H1 (cell line): ENCODE data around the gene SH3RF3. TPM values are rescaled to one million over a fixed set of nuclear protein-coding genes. Genes with fewer than 3 reads are reported as not detected.
A peak's percentile ranks its signal among the peaks of the same experiment; 100 is the strongest.

ENCODE experiments used
- CTCF ChIA-PET: fragments of 300-600 bp; sonication (Branson Sonifier 250); formaldehyde crosslinking; loops from one replicate; lab custom pipeline; 2021; ENCODE audit not compliant: partially characterized antibody; lab: Charles Lee
- POLR2A ChIA-PET: fragments of 300-600 bp; sonication (Branson Sonifier 250); formaldehyde crosslinking; loops from one replicate; lab custom pipeline; 2021; ENCODE audit warnings: inconsistent platforms; ENCODE audit not compliant: partially characterized antibody; lab: Charles Lee
- DNase-seq, 2 experiments: peaks; one replicate each; pipeline versions ENCODE4 v3.0.0 to v3.0.0-alpha.2; 2010 to 2022; ENCODE audit warnings: low spot score in 2 of 2, low read depth in 1 of 2, mixed read lengths in 1 of 2
- FAIRE-seq: peaks from 2 replicates; lab custom pipeline; 2011; peaks lifted over from hg19 to GRCh38; lab: Jason Lieb, UNC
- H2AFZ ChIP-seq: 2 replicates; pipeline ENCODE4 v1.8.1; 2012; ENCODE audit warnings: low read length, inconsistent platforms
- H2AK5ac ChIP-seq: 2 replicates; pipeline ENCODE4 v1.6.1; 2013; ENCODE audit warnings: low read depth, low read length
- H2BK120ac ChIP-seq: replicated peaks from 2 replicates; pipeline ENCODE3; 2013; ENCODE audit warnings: low read depth, low read length, inconsistent platforms
- H2BK12ac ChIP-seq: 2 replicates; pipeline ENCODE4 v1.6.1; 2013; ENCODE audit warnings: low read depth, low read length
- H2BK15ac ChIP-seq: 2 replicates; pipeline ENCODE4 v1.6.1; 2013; ENCODE audit warnings: low read length
- H2BK20ac ChIP-seq: 2 replicates; pipeline ENCODE4 v1.6.1; 2013; ENCODE audit warnings: low read length
- H2BK5ac ChIP-seq: 2 replicates; pipeline ENCODE4 v1.6.1; 2013; ENCODE audit warnings: low read depth, low read length
- H3K14ac ChIP-seq: 2 replicates; pipeline ENCODE4 v1.6.1; 2013; ENCODE audit warnings: inconsistent platforms; ENCODE audit not compliant: insufficient read length
- H3K18ac ChIP-seq: 2 replicates; pipeline ENCODE4 v1.6.1; 2013; ENCODE audit warnings: low read length; ENCODE audit errors: extremely low read depth
- H3K23ac ChIP-seq: 2 replicates; pipeline ENCODE4 v1.6.1; 2013; ENCODE audit warnings: inconsistent platforms; ENCODE audit not compliant: insufficient read length
- H3K23me2 ChIP-seq: 2 replicates; pipeline ENCODE4 v1.6.1; 2013; ENCODE audit warnings: low read depth, low read length
- H3K27ac ChIP-seq: 2 replicates; pipeline ENCODE4 v1.6.1; 2011; ENCODE audit warnings: low read depth, low read length, inconsistent platforms
- H3K27me3 ChIP-seq, 4 experiments: replicated peaks in 1 of 4; 1 replicate in 1 of 4; 2 replicates in 3 of 4; pipeline versions ENCODE4 v1.6.1 to v1.8.1; 2011 to 2013; ENCODE audit warnings: low read length in 3 of 4, mild to moderate bottlenecking in 3 of 4, inconsistent platforms in 2 of 4, mixed read lengths in 2 of 4, moderate library complexity in 1 of 4; ENCODE audit not compliant: control insufficient read depth in 3 of 4, insufficient read depth in 3 of 4; ENCODE audit errors: extremely low read depth in 1 of 4
- H3K36me3 ChIP-seq, 4 experiments: 2 replicates each; pipeline versions ENCODE4 v1.6.1 to v1.8.1; 2011 to 2013; ENCODE audit warnings: mild to moderate bottlenecking in 4 of 4, low read length in 3 of 4, moderate library complexity in 2 of 4, control low read depth in 1 of 4, inconsistent platforms in 1 of 4; ENCODE audit not compliant: insufficient read depth in 4 of 4, control insufficient read depth in 2 of 4
- H3K4ac ChIP-seq: replicated peaks from 2 replicates; pipeline ENCODE3; 2013; ENCODE audit warnings: low read length, low read depth, mixed read lengths, inconsistent platforms; ENCODE audit not compliant: insufficient read length
- H3K4me1 ChIP-seq, 4 experiments: replicated peaks in 1 of 4; 1 replicate in 1 of 4; 2 replicates in 3 of 4; pipeline versions ENCODE4 v1.6.1 to v1.8.1; 2011 to 2013; ENCODE audit warnings: low read length in 3 of 4, inconsistent platforms in 2 of 4, mixed read lengths in 1 of 4; ENCODE audit not compliant: insufficient read depth in 4 of 4, control insufficient read depth in 3 of 4
- H3K4me2 ChIP-seq, 2 experiments: 2 replicates each; pipeline versions ENCODE4 v1.6.1 to v1.8.1; 2011 to 2013; ENCODE audit warnings: low read depth in 2 of 2, low read length in 2 of 2, control low read depth in 1 of 2, inconsistent platforms in 1 of 2, mild to moderate bottlenecking in 1 of 2; ENCODE audit not compliant: insufficient read depth in 1 of 2
- H3K4me3 ChIP-seq, 4 experiments: fragments of 200-600, 300-600 bp in 1 of 4; sonication (generic), shearing (Covaris generic), sonication (Bioruptor Twin) in 1 of 4; 2 replicates each; pipeline versions ENCODE4 v1.5.1 to v1.8.1; 2011 to 2016; ENCODE audit warnings: low read length in 4 of 4, low read depth in 3 of 4, control low read depth in 2 of 4, inconsistent platforms in 2 of 4, mild to moderate bottlenecking in 2 of 4, mixed read lengths in 1 of 4, moderate library complexity in 1 of 4; ENCODE audit not compliant: insufficient read depth in 2 of 4; ENCODE audit errors: extremely low read depth in 1 of 4
- H3K56ac ChIP-seq: replicated peaks from 2 replicates; pipeline ENCODE3; 2013; ENCODE audit warnings: low read depth, mild to moderate bottlenecking, mixed read lengths, low read length, inconsistent platforms; ENCODE audit not compliant: insufficient read length
- H3K79me1 ChIP-seq: 2 replicates; pipeline ENCODE4 v1.6.1; 2013; ENCODE audit warnings: low read depth, low read length, control low read depth
- H3K79me2 ChIP-seq, 2 experiments: 2 replicates each; pipeline versions ENCODE4 v1.6.1 to v1.8.1; 2012 to 2013; ENCODE audit warnings: low read length in 2 of 2, mild to moderate bottlenecking in 2 of 2, inconsistent platforms in 1 of 2; ENCODE audit not compliant: insufficient read depth in 2 of 2, control insufficient read depth in 1 of 2
- H3K9ac ChIP-seq, 4 experiments: replicated peaks in 1 of 4; 1 replicate in 1 of 4; 2 replicates in 3 of 4; pipeline versions ENCODE4 v1.6.1 to v1.8.1; 2011 to 2013; ENCODE audit warnings: low read depth in 3 of 4, low read length in 3 of 4, control low read depth in 2 of 4, mild to moderate bottlenecking in 2 of 4, moderate library complexity in 2 of 4, inconsistent platforms in 1 of 4; ENCODE audit errors: extremely low read depth in 1 of 4
- H3K9me3 ChIP-seq, 2 experiments: 2 replicates each; pipeline versions ENCODE4 v1.6.1 to v1.8.1; 2012 to 2013; ENCODE audit warnings: mild to moderate bottlenecking in 2 of 2, moderate library complexity in 2 of 2, control low read depth in 1 of 2, inconsistent platforms in 1 of 2, low read depth in 1 of 2, low read length in 1 of 2, mixed read lengths in 1 of 2; ENCODE audit not compliant: insufficient read depth in 2 of 2
- H4K20me1 ChIP-seq, 2 experiments: replicated peaks in 1 of 2; 2 replicates each; pipeline versions ENCODE3 to v1.8.1; 2011 to 2013; ENCODE audit warnings: inconsistent platforms in 2 of 2, low read length in 2 of 2, mild to moderate bottlenecking in 1 of 2; ENCODE audit not compliant: insufficient read depth in 2 of 2, control insufficient read depth in 1 of 2
- H4K5ac ChIP-seq: 2 replicates; pipeline ENCODE4 v1.6.1; 2013; ENCODE audit warnings: low read length, low read depth, mixed read lengths, inconsistent platforms; ENCODE audit not compliant: insufficient read length
- H4K8ac ChIP-seq: 2 replicates; pipeline ENCODE4 v1.8.0; 2013; ENCODE audit warnings: mild to moderate bottlenecking, moderate library complexity, low read length, inconsistent platforms; ENCODE audit not compliant: insufficient read depth; ENCODE audit errors: extremely low read depth
- H4K91ac ChIP-seq: replicated peaks from 2 replicates; pipeline ENCODE3; 2013; ENCODE audit warnings: low read length, mixed read lengths, inconsistent platforms; ENCODE audit not compliant: insufficient read length
- CTBP2 ChIP-seq: IDR thresholded peaks from 2 replicates; pipeline ENCODE4 v1.7.0; 2011; ENCODE audit warnings: borderline replicate concordance, mild to moderate bottlenecking, moderate library complexity, mixed read lengths, low read length; ENCODE audit not compliant: insufficient read depth, insufficient read length
- GTF2F1 ChIP-seq: IDR thresholded peaks from 2 replicates; pipeline ENCODE4 v1.6.1; 2012; ENCODE audit warnings: low read depth, low read length, improper control_type of control experiment, borderline replicate concordance
- KDM1A ChIP-seq: fragments of 200-600, 300-600 bp; sonication (generic); IDR thresholded peaks from 2 replicates; pipeline ENCODE4 v1.7.1; 2016; ENCODE audit warnings: mild to moderate bottlenecking, low read length, borderline replicate concordance
- MAFK ChIP-seq: IDR thresholded peaks from 2 replicates; pipeline ENCODE4 v1.6.1; 2012; ENCODE audit warnings: low read depth, mild to moderate bottlenecking, improper control_type of control experiment, low read length
- POU5F1 ChIP-seq: IDR thresholded peaks from 2 replicates; pipeline ENCODE4 v1.6.1; 2011; ENCODE audit warnings: low read depth, mild to moderate bottlenecking, low read length, moderate library complexity
- SIX5 ChIP-seq: IDR thresholded peaks from 2 replicates; pipeline ENCODE4 v1.6.1; 2011; ENCODE audit warnings: mild to moderate bottlenecking, low read depth, low read length
- SRF ChIP-seq: IDR thresholded peaks from 2 replicates; pipeline ENCODE4 v1.6.1; 2011; ENCODE audit warnings: mild to moderate bottlenecking, low read depth, low read length, moderate library complexity
- TAF7 ChIP-seq: optimal IDR thresholded peaks from 2 replicates; pipeline ENCODE3; 2011; ENCODE audit warnings: low read depth, mild to moderate bottlenecking, inconsistent platforms, low read length, moderate library complexity, borderline replicate concordance
- TEAD4 ChIP-seq: IDR thresholded peaks from 2 replicates; pipeline ENCODE4 v1.6.1; 2012; ENCODE audit warnings: low read depth, low read length, inconsistent platforms, mixed read lengths
- USF2 ChIP-seq: IDR thresholded peaks from 2 replicates; pipeline ENCODE4 v1.6.1; 2011; ENCODE audit warnings: low read length, improper control_type of control experiment
- YY1 ChIP-seq: IDR thresholded peaks from 2 replicates; pipeline ENCODE4 v1.6.1; 2011; ENCODE audit warnings: low read depth, mild to moderate bottlenecking, low read length
- ZNF274 ChIP-seq: IDR thresholded peaks from 2 replicates; pipeline ENCODE4 v1.7.0; 2012; ENCODE audit warnings: low read length, borderline replicate concordance; ENCODE audit errors: extremely low read depth
- WGBS, 2 experiments: shearing (Covaris generic) in 1 of 2; methylation state at CpG; one replicate each; pipeline versions ENCODE4 v1.1.6 to v1.1.7; 2013 to 2015; ENCODE audit warnings: low lambda C conversion rate in 2 of 2, mixed read lengths in 2 of 2, inconsistent platforms in 1 of 2, low coverage in 1 of 2, missing lambda C conversion rate in 1 of 2; ENCODE audit not compliant: insufficient replicate concordance in 2 of 2, insufficient coverage in 1 of 2, insufficient read length in 1 of 2; ENCODE audit errors: extremely low coverage in 1 of 2, missing lambda C conversion rate in 1 of 2; 5-methylcytosine and 5-hydroxymethylcytosine counted together
- polyA plus RNA-seq, 7 experiments: library from polyadenylated mRNA; depleted of rRNA in 3 of 7; stranded (reverse) in 5 of 7; unstranded in 2 of 7; fragments of >200 nt in 5 of 7; fragments of 200-250 nt in 2 of 7; gene quantifications; 1 replicate in 5 of 7; 2 replicates in 1 of 7; 4 replicates in 1 of 7; pipeline versions ENCODE4 v1.2.1 to v1.2.3, GENCODE V29; 2011 to 2013; ENCODE audit warnings: missing spikeins in 2 of 7, mixed read lengths in 2 of 7
- total RNA-seq: library from RNA; stranded (reverse); fragmentation: NEBNext Ultra II Directional; extraction: Animal tissue kit (Norgen Biotek cat#: 25700); gene quantifications from 2 replicates; pipeline ENCODE4 v1.2.1, GENCODE V29; 2021

SH3RF3 gene
- total and polyA plus RNA-seq, 2 of the 8 experiments (the other 6 are each of a cell fraction or from before 2014, with no cell fraction given) = 0.11 to 0.65 TPM

DNA sequence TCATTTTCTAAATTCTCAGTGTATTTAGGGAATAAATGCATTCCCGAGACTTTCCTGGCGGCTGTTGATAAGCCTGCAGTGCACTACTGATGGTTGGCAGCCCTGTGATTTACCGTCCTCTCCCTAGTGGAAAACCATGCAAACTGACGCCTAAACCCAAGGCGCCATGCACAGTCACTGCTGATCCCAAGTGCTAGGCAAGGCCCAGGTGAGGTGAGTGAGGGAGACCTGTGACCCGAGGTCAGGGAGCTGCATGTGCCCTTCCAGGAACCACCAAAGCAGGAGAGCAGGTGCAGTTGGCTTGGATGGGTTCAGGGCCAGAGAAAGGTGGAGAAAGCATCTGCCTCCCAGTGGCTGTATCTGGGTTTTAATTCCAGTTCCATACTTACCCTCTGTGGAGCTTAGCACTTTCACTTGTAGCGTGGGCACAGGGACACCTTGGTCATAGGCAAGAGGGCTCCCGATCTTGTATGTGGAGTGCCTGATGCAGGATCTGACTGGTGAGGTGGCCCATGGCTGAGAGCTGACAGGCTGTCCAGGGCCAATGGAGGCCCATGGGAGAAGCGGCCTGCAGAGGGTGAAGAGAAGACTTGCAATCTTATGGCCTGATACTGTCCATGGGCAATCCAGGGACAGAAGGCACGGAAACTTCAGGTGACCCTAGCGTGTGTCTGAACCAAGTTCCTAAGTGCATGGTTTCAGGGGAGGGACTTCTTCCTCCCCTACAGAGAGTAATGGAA is 131.3 kb downstream of the SH3RF3 start:
- Histone ChIP-seq H3K79me2 (no peaks in the 10 kb centered on the region), H4K5ac (no peak overlapping the region), H2BK12ac (no peak overlapping the region), H3K56ac (no peak overlapping the region), H3K4ac (no peak overlapping the region), H3K9me3 (no peaks in the 10 kb centered on the region), H2AFZ (0 out of 2 replicates have a peak overlapping the region, but pooled peaks have one; percentile 58), H2BK120ac (no peak overlapping the region), H2AK5ac (no peak overlapping the region), H4K8ac (0 out of 2 replicates have a peak overlapping the region, but pooled peaks have one; percentile 12), H4K20me1 (peaks cover 0 to 2% of the 10 kb centered on the region in 2 experiments), H2BK20ac (no peak overlapping the region), H3K23ac (no peak overlapping the region), H3K27ac (no peak overlapping the region), H3K27me3 (no peaks in the 10 kb centered on the region), H3K36me3 (no peaks in the 10 kb centered on the region), H3K4me2 (no peak overlapping the region), H3K4me1 (no peaks in the 10 kb centered on the region), H3K79me1 (no peaks in the 10 kb centered on the region), H3K14ac (no peak overlapping the region), H3K18ac (no peak overlapping the region), H3K4me3 (no peak overlapping the region), H2BK15ac (no peak overlapping the region), H4K91ac (no peak overlapping the region), H3K23me2 (no peaks in the 10 kb centered on the region), H2BK5ac (no peak overlapping the region), H3K9ac (no peak overlapping the region)
- CTCF ChIA-PET = interaction anchor here (0.9 to 2.6 kb wide), 9 partner anchors 7 to 248 kb away, joined by 3 to 15 read pairs (median 4); no protein-coding TSS in a partner anchor
- POLR2A ChIA-PET = no interaction called here
- DNase-seq = no peak
- 90% methylated on average over 11 of the region's 11 CpGs; no CpG with 5 or more reads in 1 of the 2 experiments for WGBS, 2 experiments
- FAIRE-seq = no peak
- TF ChIP-seq ZNF274 = no peak
- TF ChIP-seq SIX5 = no peak
- TF ChIP-seq TEAD4 = no peak
- TF ChIP-seq TAF7 = no peak
- no peak for TF ChIP-seq KDM1A
- no peak for TF ChIP-seq MAFK
- no peak for TF ChIP-seq SRF
- no peak for TF ChIP-seq CTBP2
- no peak for TF ChIP-seq POU5F1
- no peak for TF ChIP-seq USF2
- no peak for TF ChIP-seq YY1
- no peak for TF ChIP-seq GTF2F1
